ENCODE data around the gene C11orf68. TPM values are rescaled to one million over a fixed set of nuclear protein-coding genes. Genes with fewer than 3 reads are reported as not detected.

Gene C11orf68
- total and polyA plus RNA-seq, 10 of the 15 experiments (the other 5 are each of a cell fraction or from before 2014, with no cell fraction given), result 3.0 to 25.4 (median 16.7) TPM

DNA sequence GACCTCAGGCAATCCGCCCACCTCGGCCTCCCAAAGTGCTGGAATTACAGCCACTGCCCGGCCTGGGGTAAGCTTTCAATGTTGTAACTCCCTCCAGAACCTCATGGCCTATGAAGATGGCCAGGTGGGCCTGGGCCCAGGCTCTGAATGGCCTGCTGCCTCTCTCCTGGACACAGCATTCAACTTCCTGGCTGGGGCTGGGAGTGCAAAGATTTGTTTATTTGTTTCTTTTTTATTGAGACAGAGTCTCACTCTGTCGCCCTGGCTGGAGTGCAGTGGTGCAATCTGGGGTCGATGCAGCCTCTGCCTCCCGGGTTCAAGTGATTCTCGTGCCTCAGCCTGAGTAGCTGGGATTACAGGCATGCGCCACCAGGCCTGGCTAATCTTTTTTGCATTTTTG, 25.9 kb upstream of the C11orf68 start:
- no peak for DNase-seq (ENCODE audit: low read depth, low spot score)
- H3K79me2 ChIP-seq (ENCODE audit: control insufficient read depth, insufficient read depth, low read length), result no peaks in the 10 kb centered on the region
- POLR2A ChIA-PET, result no interaction called here
- no peak for ATAC-seq
- CTCF ChIA-PET, result interaction anchor here (0.7 to 1.3 kb wide), 3 partner anchors 9 to 101 kb away, joined by 3 to 5 read pairs (median 3); no protein-coding TSS in a partner anchor
- no peak overlapping the region for H3K9ac ChIP-seq (ENCODE audit: control insufficient read depth, insufficient read depth, low read length)
- SMC1A ChIA-PET (ENCODE audit: uncharacterized antibody, unreplicated experiment), result no interaction called here
- no peaks in the 10 kb centered on the region for H3K9me3 ChIP-seq (replicated peaks; ENCODE audit: control insufficient read depth, insufficient read depth, low read length)
- TF ChIP-seq BCL11A (IDR thresholded peaks at IDR 0.05; ENCODE audit: low read depth, low read length), result no peak
- no peak for TF ChIP-seq POLR2A (IDR thresholded peaks at IDR 0.05; ENCODE audit: low read depth, low read length)
- no peak for TF ChIP-seq ZNF24 (IDR thresholded peaks at IDR 0.05)
- no peak for TF ChIP-seq SMC3 (IDR thresholded peaks at IDR 0.05; ENCODE audit: borderline replicate concordance, low read length)
- no peak for TF ChIP-seq SREBF2 (IDR thresholded peaks at IDR 0.05; ENCODE audit: low read length)
- TF ChIP-seq HDGF (IDR thresholded peaks at IDR 0.05), result no peak
- WGBS (ENCODE audit: insufficient coverage, insufficient replicate concordance, low lambda C conversion rate, missing lambda C conversion rate), result 65% methylated on average over 8 of the region's 8 CpGs
- no peaks in the 10 kb centered on the region for H3K27me3 ChIP-seq (replicated peaks in 1 of 2; ENCODE audit: control insufficient read depth in 2 of 2, insufficient read depth in 2 of 2, low read length in 1 of 2)
- no peak overlapping the region for H2AFZ ChIP-seq (ENCODE audit: control insufficient read depth, low read depth, low read length)
- no peaks in the 10 kb centered on the region for H4K20me1 ChIP-seq (ENCODE audit: control insufficient read depth, insufficient read depth)
- in situ Hi-C loops (cut with MboI) (no loop called here), intact Hi-C loops (cut with micrococcal nuclease; ENCODE audit: unreplicated experiment) (no loop called here)
- no peak for FAIRE-seq
- H3K4me3 ChIP-seq, result no peak overlapping the region
- RAD21 ChIA-PET (ENCODE audit: unreplicated experiment), result no interaction called here
- BruUV-seq (replicated peaks), result no TSS peak
- H3K4me1 ChIP-seq (ENCODE audit: control insufficient read depth, insufficient read depth, low read length), result peaks cover 8% of the 10 kb centered on the region
- H3K27ac ChIP-seq (ENCODE audit: control insufficient read depth, insufficient read depth), result no peak overlapping the region
- H3K4me2 ChIP-seq (ENCODE audit: control insufficient read depth, insufficient read depth), result no peak overlapping the region
- no peaks in the 10 kb centered on the region for H3K36me3 ChIP-seq (ENCODE audit: control insufficient read depth in 2 of 2, insufficient read depth in 2 of 2, low read length in 1 of 2)

DNA sequence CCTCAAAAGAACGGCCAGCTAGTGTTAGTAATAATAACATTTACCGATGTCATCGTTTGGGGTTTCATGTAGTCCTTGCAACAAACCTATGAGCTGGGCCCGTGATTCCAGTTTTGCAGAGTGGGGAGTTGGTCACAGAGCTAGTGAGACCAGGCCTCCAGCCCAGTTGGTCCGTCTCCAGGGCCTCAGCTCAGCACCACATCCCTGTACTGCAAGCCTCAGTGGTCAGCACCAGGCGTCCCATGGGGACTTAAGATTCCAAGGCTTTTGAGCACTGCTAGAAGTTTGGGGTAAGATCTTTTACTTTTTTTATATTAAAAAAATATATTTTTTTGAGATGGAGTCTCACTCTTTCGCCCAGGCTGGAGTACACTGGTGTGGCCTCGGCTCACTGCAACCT, 25.3 kb upstream of the C11orf68 start:
- H3K4me3 ChIP-seq, result no peak overlapping the region
- ChIA-PET POLR2A (no interaction called here), SMC1A (ENCODE audit: uncharacterized antibody, unreplicated experiment) (no interaction called here), RAD21 (ENCODE audit: unreplicated experiment) (no interaction called here), CTCF (interaction anchor here (0.7 to 2.2 kb wide), 4 partner anchors 8 to 102 kb away, joined by 3 to 6 read pairs (median 4); no protein-coding TSS in a partner anchor)
- no peaks in the 10 kb centered on the region for H3K36me3 ChIP-seq (ENCODE audit: control insufficient read depth in 2 of 2, insufficient read depth in 2 of 2, low read length in 1 of 2)
- H3K4me1 ChIP-seq (ENCODE audit: control insufficient read depth, insufficient read depth, low read length), result peaks cover 8% of the 10 kb centered on the region
- H3K27me3 ChIP-seq (replicated peaks in 1 of 2; ENCODE audit: control insufficient read depth in 2 of 2, insufficient read depth in 2 of 2, low read length in 1 of 2), result no peaks in the 10 kb centered on the region
- no peak overlapping the region for H2AFZ ChIP-seq (ENCODE audit: control insufficient read depth, low read depth, low read length)
- no peak overlapping the region for H3K4me2 ChIP-seq (ENCODE audit: control insufficient read depth, insufficient read depth)
- H3K27ac ChIP-seq (ENCODE audit: control insufficient read depth, insufficient read depth), result no peak overlapping the region
- no peaks in the 10 kb centered on the region for H3K79me2 ChIP-seq (ENCODE audit: control insufficient read depth, insufficient read depth, low read length)
- in situ Hi-C loops (cut with MboI) (no loop called here), intact Hi-C loops (cut with micrococcal nuclease; ENCODE audit: unreplicated experiment) (no loop called here)
- DNase-seq (ENCODE audit: low read depth, low spot score) (no peak), ATAC-seq (no peak), FAIRE-seq (no peak)
- WGBS (ENCODE audit: insufficient coverage, insufficient replicate concordance, low lambda C conversion rate, missing lambda C conversion rate), result 55% methylated on average over 8 of the region's 8 CpGs
- H4K20me1 ChIP-seq (ENCODE audit: control insufficient read depth, insufficient read depth), result no peaks in the 10 kb centered on the region
- BruUV-seq (replicated peaks), result no TSS peak
- H3K9ac ChIP-seq (ENCODE audit: control insufficient read depth, insufficient read depth, low read length), result no peak overlapping the region
- no peaks in the 10 kb centered on the region for H3K9me3 ChIP-seq (replicated peaks; ENCODE audit: control insufficient read depth, insufficient read depth, low read length)
- TF ChIP-seq RUNX3 (IDR thresholded peaks at IDR 0.05; ENCODE audit: low read length), result no peak
- TF ChIP-seq, protein P1, sequence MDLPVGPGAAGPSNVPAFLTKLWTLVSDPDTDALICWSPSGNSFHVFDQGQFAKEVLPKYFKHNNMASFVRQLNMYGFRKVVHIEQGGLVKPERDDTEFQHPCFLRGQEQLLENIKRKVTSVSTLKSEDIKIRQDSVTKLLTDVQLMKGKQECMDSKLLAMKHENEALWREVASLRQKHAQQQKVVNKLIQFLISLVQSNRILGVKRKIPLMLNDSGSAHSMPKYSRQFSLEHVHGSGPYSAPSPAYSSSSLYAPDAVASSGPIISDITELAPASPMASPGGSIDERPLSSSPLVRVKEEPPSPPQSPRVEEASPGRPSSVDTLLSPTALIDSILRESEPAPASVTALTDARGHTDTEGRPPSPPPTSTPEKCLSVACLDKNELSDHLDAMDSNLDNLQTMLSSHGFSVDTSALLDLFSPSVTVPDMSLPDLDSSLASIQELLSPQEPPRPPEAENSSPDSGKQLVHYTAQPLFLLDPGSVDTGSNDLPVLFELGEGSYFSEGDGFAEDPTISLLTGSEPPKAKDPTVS (IDR thresholded peaks at IDR 0.05; ENCODE audit: low read depth, low read length), result no peak
- no peak for TF ChIP-seq BMI1 (IDR thresholded peaks at IDR 0.05; ENCODE audit: borderline replicate concordance)
- no peak for TF ChIP-seq SPI1 (IDR thresholded peaks at IDR 0.05; ENCODE audit: borderline replicate concordance, insufficient read depth, low read depth, low read length)
- no peak for TF ChIP-seq ELK1 (IDR thresholded peaks at IDR 0.05; ENCODE audit: low read depth, low read length)
- TF ChIP-seq USF2 (IDR thresholded peaks at IDR 0.05; ENCODE audit: borderline replicate concordance, low read depth, low read length), result no peak
- TF ChIP-seq FOS (IDR thresholded peaks at IDR 0.05; ENCODE audit: borderline replicate concordance, extremely low read depth, insufficient read length), result no peak
- no peak for TF ChIP-seq RAD21 (IDR thresholded peaks at IDR 0.05; ENCODE audit: insufficient read depth, low read depth, low read length)
- no peak for TF ChIP-seq ZNF622 (IDR thresholded peaks at IDR 0.05)
- TF ChIP-seq ZNF207 (IDR thresholded peaks at IDR 0.05; ENCODE audit: borderline replicate concordance), result no peak
- TF ChIP-seq CBX5 (IDR thresholded peaks at IDR 0.05; ENCODE audit: low read depth), result no peak
- TF ChIP-seq ASH2L (IDR thresholded peaks at IDR 0.05; ENCODE audit: borderline replicate concordance, low read depth), result no peak

Measured in GM12878 (cell line).